Measurements from ENCODE around the gene ECHDC1.

GRCh38 chr6:127317388-127318128 lies 25.9 kb downstream of the ECHDC1 start:
- no peak for TF ChIP-seq POLR2AphosphoS5 (IDR thresholded peaks at IDR 0.05; ENCODE audit: low read depth, low read length)
- TF ChIP-seq POLR2A (IDR thresholded peaks at IDR 0.05; ENCODE audit: low read depth, low read length): no peak
- no peak for TF ChIP-seq TAF1 (IDR thresholded peaks at IDR 0.05; ENCODE audit: low read depth, low read length)

Measured in GM12891 (cell line).